ENCODE results near the gene TMEM8B.
A peak's percentile ranks its signal among the peaks of the same experiment; 100 is the strongest.

TMEM8B gene, protein sequence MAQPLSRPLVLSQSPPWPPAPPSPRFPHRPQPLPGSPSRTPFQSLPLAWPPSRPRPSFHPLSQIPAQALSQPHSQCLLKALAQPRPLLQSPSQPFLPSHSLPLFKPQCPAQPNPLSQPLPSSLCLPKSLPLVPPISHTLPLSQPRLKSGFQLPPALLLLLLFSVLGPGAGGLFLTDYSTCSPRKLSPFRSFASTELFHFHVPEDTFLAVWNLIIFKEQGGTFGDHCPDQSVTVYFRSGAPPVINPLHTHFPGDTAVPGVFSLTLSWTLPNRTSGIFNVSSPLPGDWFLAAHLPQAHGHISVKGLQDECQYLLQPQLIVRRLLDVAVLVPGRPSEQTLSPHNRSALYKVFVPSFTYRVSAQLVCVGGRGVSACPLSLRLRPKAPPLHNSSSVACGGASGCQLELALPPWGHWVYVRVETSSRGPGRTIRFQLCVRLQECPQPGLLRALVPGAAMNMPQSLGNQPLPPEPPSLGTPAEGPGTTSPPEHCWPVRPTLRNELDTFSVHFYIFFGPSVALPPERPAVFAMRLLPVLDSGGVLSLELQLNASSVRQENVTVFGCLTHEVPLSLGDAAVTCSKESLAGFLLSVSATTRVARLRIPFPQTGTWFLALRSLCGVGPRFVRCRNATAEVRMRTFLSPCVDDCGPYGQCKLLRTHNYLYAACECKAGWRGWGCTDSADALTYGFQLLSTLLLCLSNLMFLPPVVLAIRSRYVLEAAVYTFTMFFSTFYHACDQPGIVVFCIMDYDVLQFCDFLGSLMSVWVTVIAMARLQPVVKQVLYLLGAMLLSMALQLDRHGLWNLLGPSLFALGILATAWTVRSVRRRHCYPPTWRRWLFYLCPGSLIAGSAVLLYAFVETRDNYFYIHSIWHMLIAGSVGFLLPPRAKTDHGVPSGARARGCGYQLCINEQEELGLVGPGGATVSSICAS

DNA sequence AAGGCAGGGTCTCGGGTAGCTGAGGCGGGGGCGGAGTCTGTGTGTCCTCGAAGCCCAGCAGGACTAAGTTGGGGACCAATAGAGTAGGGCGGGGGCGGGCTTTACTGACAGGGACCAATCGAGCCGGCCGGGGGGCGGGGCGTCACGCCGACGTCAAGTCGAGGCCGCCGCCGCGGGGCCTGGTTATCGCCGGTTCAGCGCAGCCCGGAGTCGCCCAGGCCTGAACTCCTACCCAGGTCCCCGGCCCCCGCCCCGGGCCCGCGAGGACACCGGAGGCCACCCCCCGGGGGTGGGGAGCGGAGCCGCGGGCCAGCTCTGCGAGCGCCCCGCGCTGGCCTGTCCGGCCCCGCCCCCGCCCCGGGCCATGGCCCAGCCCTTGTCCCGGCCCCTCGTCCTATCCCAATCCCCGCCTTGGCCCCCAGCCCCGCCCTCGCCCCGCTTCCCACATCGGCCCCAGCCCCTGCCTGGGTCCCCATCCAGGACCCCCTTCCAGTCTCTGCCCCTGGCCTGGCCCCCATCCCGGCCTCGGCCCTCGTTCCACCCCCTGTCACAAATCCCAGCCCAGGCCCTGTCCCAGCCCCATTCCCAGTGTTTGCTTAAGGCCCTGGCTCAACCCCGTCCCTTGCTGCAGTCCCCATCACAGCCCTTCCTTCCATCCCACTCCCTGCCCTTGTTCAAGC lies at the start of gene TMEM8B:
Gene TMEM8B, plus strand, starts transcription at position 145 of the 680 bp plus-strand sequence. Its CDS starts 220 bp downstream, at position 365.
- Histone ChIP-seq H3K9me3 (ENCODE audit: control insufficient read depth, insufficient read depth, low read length) (no peaks in the 10 kb centered on the region), H3K4me3 (ENCODE audit: low read length) (peak within 1 kb of the TSS; percentile 74), H3K27me3 (ENCODE audit: control insufficient read depth, low read length) (peaks cover 9% of the 10 kb centered on the region; the same call in 1 of the 2 replicates), H3K36me3 (ENCODE audit: control insufficient read depth, low read length) (no peaks in the 10 kb centered on the region), H3K9me2 (replicated peaks; ENCODE audit: control insufficient read depth, low read length) (no peaks in the 10 kb centered on the region), H4K20me1 (ENCODE audit: control insufficient read depth, insufficient read depth, low read depth, low read length) (no peaks in the 10 kb centered on the region), H3K79me2 (ENCODE audit: control insufficient read depth, low read length) (no peaks in the 10 kb centered on the region), H3K27ac (ENCODE audit: low read depth, low read length) (no peak within 1 kb of the TSS), H3F3A (ENCODE audit: control insufficient read depth, insufficient read depth) (0 out of 2 replicates have a peak, but pooled peaks cover 2% of the 10 kb centered on the region), H3K4me1 (ENCODE audit: control insufficient read depth, low read length) (peaks cover 31% of the 10 kb centered on the region), H3K4me2 (ENCODE audit: low read length) (peak within 1 kb of the TSS; percentile 79)
- TF ChIP-seq, protein P1, sequence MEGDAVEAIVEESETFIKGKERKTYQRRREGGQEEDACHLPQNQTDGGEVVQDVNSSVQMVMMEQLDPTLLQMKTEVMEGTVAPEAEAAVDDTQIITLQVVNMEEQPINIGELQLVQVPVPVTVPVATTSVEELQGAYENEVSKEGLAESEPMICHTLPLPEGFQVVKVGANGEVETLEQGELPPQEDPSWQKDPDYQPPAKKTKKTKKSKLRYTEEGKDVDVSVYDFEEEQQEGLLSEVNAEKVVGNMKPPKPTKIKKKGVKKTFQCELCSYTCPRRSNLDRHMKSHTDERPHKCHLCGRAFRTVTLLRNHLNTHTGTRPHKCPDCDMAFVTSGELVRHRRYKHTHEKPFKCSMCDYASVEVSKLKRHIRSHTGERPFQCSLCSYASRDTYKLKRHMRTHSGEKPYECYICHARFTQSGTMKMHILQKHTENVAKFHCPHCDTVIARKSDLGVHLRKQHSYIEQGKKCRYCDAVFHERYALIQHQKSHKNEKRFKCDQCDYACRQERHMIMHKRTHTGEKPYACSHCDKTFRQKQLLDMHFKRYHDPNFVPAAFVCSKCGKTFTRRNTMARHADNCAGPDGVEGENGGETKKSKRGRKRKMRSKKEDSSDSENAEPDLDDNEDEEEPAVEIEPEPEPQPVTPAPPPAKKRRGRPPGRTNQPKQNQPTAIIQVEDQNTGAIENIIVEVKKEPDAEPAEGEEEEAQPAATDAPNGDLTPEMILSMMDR (IDR thresholded peaks at IDR 0.05; ENCODE audit: low read depth, low read length, poor library complexity, severe bottlenecking): no peak
- no peak for TF ChIP-seq EZH2phosphoT487 (IDR thresholded peaks at IDR 0.05; ENCODE audit: borderline replicate concordance, low read length)

DNA sequence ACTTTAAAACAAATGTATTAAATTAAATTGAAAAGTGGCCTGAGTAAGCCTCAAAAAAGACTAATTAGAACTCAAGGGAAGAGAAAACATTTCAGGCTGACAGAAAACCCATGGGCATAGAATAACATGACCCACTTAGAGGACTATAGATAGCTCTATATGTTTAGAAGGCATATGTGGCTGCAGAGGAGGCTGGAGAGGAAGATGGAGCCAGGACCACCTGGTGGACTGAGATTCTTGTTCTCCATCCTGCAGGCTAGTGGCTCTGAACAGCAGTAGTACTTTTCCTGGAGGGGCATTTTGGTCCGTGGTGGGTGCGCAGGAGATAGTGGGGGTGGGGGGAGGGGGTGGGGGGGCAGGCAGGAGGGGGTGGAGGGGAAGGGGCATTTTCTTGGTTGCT lies 48.0 kb upstream of the TMEM8B start:
- Histone ChIP-seq H3K4me3 (ENCODE audit: low read length) (no peak overlapping the region), H3K4me2 (ENCODE audit: low read length) (no peak overlapping the region), H3K9me3 (ENCODE audit: control insufficient read depth, insufficient read depth, low read length) (no peaks in the 10 kb centered on the region), H3K79me2 (ENCODE audit: control insufficient read depth, low read length) (no peaks in the 10 kb centered on the region), H4K20me1 (ENCODE audit: control insufficient read depth, insufficient read depth, low read depth, low read length) (no peaks in the 10 kb centered on the region), H3K27ac (ENCODE audit: low read depth, low read length) (no peak overlapping the region), H3K4me1 (ENCODE audit: control insufficient read depth, low read length) (peaks cover 4% of the 10 kb centered on the region), H3K9me2 (replicated peaks; ENCODE audit: control insufficient read depth, low read length) (no peaks in the 10 kb centered on the region), H3K27me3 (ENCODE audit: control insufficient read depth, low read length) (no peaks in the 10 kb centered on the region), H3K36me3 (ENCODE audit: control insufficient read depth, low read length) (no peaks in the 10 kb centered on the region), H3F3A (ENCODE audit: control insufficient read depth, insufficient read depth) (no peaks in the 10 kb centered on the region)
- no peak for TF ChIP-seq EZH2phosphoT487 (IDR thresholded peaks at IDR 0.05; ENCODE audit: borderline replicate concordance, low read length)
- TF ChIP-seq, protein P1 (IDR thresholded peaks at IDR 0.05; ENCODE audit: low read depth, low read length, poor library complexity, severe bottlenecking): no peak

DNA sequence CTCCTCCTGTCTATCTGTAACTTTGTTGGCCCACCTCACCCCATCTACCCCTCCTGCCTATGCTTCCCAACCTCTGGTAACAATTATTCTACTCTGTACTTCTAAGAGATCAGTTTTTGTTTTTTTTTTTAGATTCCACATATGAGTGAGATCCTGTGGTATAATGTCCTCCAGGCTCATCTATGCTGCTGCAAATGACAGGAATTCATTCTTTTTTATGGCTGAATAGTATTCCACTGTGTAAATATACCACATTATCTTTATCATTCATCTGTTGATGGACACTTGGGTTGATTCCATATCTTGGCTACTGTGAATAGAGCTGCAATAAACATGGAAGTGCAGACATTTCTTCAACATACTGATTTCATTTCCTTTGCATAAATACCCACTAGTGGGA lies 45.6 kb upstream of the TMEM8B start:
- no peak overlapping the region for H3K4me3 ChIP-seq (ENCODE audit: low read length)
- H3K79me2 ChIP-seq (ENCODE audit: control insufficient read depth, low read length): no peaks in the 10 kb centered on the region
- H3F3A ChIP-seq (ENCODE audit: control insufficient read depth, insufficient read depth): no peaks in the 10 kb centered on the region
- H3K36me3 ChIP-seq (ENCODE audit: control insufficient read depth, low read length): no peaks in the 10 kb centered on the region
- H3K9me2 ChIP-seq (replicated peaks; ENCODE audit: control insufficient read depth, low read length): no peaks in the 10 kb centered on the region
- no peaks in the 10 kb centered on the region for H3K27me3 ChIP-seq (ENCODE audit: control insufficient read depth, low read length)
- no peaks in the 10 kb centered on the region for H3K9me3 ChIP-seq (ENCODE audit: control insufficient read depth, insufficient read depth, low read length)
- H3K27ac ChIP-seq (ENCODE audit: low read depth, low read length): no peak overlapping the region
- H3K4me1 ChIP-seq (ENCODE audit: control insufficient read depth, low read length): no peaks in the 10 kb centered on the region
- H3K4me2 ChIP-seq (ENCODE audit: low read length): no peak overlapping the region
- no peak for TF ChIP-seq EZH2phosphoT487 (IDR thresholded peaks at IDR 0.05; ENCODE audit: borderline replicate concordance, low read length)
- TF ChIP-seq, protein P1 (IDR thresholded peaks at IDR 0.05; ENCODE audit: low read depth, low read length, poor library complexity, severe bottlenecking): no peak
- H4K20me1 ChIP-seq (ENCODE audit: control insufficient read depth, insufficient read depth, low read depth, low read length): no peaks in the 10 kb centered on the region

Data from DOHH2 (cell line).